ENCODE measurements around the gene MYO1D.

Gene MYO1D

DNA sequence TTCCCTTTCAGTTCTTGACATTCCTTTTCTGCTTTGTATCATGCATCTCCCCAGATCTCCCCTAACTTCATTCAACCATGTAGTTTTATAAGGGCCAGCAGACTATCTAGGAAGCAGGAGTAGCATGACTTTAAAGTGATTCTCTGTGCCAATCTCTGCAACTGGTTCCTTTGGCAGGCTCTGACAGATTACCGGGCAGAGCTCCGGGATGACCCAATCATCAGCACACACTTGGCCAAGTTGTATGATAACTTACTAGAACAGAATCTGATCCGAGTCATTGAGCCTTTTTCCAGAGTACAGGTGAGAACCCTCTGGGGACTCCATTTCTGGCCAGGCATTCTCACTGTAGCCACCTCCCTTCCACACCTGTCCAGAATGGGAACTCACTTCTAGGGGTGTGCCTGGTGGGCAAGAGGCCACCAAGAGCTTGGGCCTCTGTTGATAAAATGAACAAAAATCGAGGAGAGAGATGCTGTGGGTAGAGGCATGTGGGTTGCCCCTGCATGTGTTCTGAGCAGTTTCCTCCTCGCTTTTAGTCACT is 397.8 kb downstream of the MYO1D start:
- TF ChIP-seq CREB1 (IDR thresholded peaks at IDR 0.05; ENCODE audit: low read depth) (no peak), NFIC (IDR thresholded peaks at IDR 0.05) (no peak), EGR1 (IDR thresholded peaks at IDR 0.05) (no peak), CEBPB (IDR thresholded peaks at IDR 0.05) (no peak), ZBTB7A (IDR thresholded peaks at IDR 0.05; ENCODE audit: low read depth) (no peak), TEAD4 (IDR thresholded peaks at IDR 0.05) (no peak), RAD21 (IDR thresholded peaks at IDR 0.05; ENCODE audit: low read depth) (no peak), YY1 (IDR thresholded peaks at IDR 0.05; ENCODE audit: low read depth) (no peak), TAF1 (IDR thresholded peaks at IDR 0.05; ENCODE audit: low read depth) (no peak), EP300 (IDR thresholded peaks at IDR 0.05; ENCODE audit: borderline replicate concordance) (no peak), TCF12 (IDR thresholded peaks at IDR 0.05; ENCODE audit: low read depth) (no peak), FOXM1 (IDR thresholded peaks at IDR 0.05; ENCODE audit: borderline replicate concordance, low read depth) (no peak)
- TF ChIP-seq, protein P1, sequence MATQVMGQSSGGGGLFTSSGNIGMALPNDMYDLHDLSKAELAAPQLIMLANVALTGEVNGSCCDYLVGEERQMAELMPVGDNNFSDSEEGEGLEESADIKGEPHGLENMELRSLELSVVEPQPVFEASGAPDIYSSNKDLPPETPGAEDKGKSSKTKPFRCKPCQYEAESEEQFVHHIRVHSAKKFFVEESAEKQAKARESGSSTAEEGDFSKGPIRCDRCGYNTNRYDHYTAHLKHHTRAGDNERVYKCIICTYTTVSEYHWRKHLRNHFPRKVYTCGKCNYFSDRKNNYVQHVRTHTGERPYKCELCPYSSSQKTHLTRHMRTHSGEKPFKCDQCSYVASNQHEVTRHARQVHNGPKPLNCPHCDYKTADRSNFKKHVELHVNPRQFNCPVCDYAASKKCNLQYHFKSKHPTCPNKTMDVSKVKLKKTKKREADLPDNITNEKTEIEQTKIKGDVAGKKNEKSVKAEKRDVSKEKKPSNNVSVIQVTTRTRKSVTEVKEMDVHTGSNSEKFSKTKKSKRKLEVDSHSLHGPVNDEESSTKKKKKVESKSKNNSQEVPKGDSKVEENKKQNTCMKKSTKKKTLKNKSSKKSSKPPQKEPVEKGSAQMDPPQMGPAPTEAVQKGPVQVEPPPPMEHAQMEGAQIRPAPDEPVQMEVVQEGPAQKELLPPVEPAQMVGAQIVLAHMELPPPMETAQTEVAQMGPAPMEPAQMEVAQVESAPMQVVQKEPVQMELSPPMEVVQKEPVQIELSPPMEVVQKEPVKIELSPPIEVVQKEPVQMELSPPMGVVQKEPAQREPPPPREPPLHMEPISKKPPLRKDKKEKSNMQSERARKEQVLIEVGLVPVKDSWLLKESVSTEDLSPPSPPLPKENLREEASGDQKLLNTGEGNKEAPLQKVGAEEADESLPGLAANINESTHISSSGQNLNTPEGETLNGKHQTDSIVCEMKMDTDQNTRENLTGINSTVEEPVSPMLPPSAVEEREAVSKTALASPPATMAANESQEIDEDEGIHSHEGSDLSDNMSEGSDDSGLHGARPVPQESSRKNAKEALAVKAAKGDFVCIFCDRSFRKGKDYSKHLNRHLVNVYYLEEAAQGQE (IDR thresholded peaks at IDR 0.05; ENCODE audit: low read depth) = no peak
- TF ChIP-seq, protein P2, sequence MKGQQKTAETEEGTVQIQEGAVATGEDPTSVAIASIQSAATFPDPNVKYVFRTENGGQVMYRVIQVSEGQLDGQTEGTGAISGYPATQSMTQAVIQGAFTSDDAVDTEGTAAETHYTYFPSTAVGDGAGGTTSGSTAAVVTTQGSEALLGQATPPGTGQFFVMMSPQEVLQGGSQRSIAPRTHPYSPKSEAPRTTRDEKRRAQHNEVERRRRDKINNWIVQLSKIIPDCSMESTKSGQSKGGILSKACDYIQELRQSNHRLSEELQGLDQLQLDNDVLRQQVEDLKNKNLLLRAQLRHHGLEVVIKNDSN (IDR thresholded peaks at IDR 0.05) = no peak
- TF ChIP-seq, protein P3, sequence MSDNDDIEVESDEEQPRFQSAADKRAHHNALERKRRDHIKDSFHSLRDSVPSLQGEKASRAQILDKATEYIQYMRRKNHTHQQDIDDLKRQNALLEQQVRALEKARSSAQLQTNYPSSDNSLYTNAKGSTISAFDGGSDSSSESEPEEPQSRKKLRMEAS (IDR thresholded peaks at IDR 0.05) = no peak

DNA sequence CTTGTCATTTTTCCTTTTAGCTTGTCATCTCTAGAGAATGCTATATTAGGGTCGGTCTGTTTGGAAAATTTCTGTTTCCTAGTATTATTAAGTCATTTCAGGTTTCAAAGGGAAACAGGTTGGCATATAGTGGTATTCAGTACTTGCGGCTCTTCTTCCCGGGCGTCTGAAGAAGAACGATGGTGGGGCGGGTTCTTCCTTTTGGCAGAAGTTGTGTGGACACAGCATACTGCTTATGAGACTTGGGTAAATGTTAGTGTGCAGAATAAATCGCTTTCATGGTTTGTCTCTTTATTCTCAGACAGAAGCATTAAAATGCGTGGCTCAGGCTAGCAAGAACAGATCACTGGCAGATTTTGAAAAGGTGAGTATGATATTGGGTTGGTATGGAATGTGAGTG is 399.7 kb downstream of the MYO1D start:
- TF ChIP-seq CEBPB (IDR thresholded peaks at IDR 0.05) = no peak
- TF ChIP-seq, protein P2 (IDR thresholded peaks at IDR 0.05) = no peak
- TF ChIP-seq CREB1 (IDR thresholded peaks at IDR 0.05; ENCODE audit: low read depth) = no peak
- no peak for TF ChIP-seq TAF1 (IDR thresholded peaks at IDR 0.05; ENCODE audit: low read depth)
- TF ChIP-seq EGR1 (IDR thresholded peaks at IDR 0.05) = no peak
- TF ChIP-seq, protein P1 (IDR thresholded peaks at IDR 0.05; ENCODE audit: low read depth) = no peak
- no peak for TF ChIP-seq YY1 (IDR thresholded peaks at IDR 0.05; ENCODE audit: low read depth)

DNA sequence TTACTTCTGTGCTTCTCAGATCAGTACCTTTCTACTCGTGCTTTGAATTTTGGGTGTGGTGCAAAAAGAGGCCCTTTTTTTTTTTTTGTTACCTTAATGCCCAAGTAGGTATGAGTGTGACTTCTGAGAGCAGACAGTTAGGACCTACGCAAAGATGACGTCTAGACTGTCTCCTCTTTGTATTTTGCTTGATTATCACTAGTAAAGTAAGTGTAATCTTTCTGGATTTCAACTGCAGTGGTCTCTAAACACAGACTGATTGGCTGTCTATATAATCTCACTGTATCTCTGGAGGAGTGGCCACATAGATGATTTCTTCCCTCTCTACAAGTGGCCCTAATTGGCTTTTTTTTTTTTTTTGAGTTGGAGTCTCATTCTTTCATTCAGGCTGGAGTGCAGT is 401.7 kb downstream of the MYO1D start:
- TF ChIP-seq TEAD4 (IDR thresholded peaks at IDR 0.05) = no peak
- TF ChIP-seq ZBTB7A (IDR thresholded peaks at IDR 0.05; ENCODE audit: low read depth) = no peak
- no peak for TF ChIP-seq EGR1 (IDR thresholded peaks at IDR 0.05)
- TF ChIP-seq NFIC (IDR thresholded peaks at IDR 0.05) = no peak
- TF ChIP-seq, protein P3 (IDR thresholded peaks at IDR 0.05) = no peak
- no peak for TF ChIP-seq YY1 (IDR thresholded peaks at IDR 0.05; ENCODE audit: low read depth)
- no peak for TF ChIP-seq EP300 (IDR thresholded peaks at IDR 0.05; ENCODE audit: borderline replicate concordance)
- TF ChIP-seq, protein P1 (IDR thresholded peaks at IDR 0.05; ENCODE audit: low read depth) = no peak
- no peak for TF ChIP-seq RAD21 (IDR thresholded peaks at IDR 0.05; ENCODE audit: low read depth)
- no peak for TF ChIP-seq CEBPB (IDR thresholded peaks at IDR 0.05)
- TF ChIP-seq CREB1 (IDR thresholded peaks at IDR 0.05; ENCODE audit: low read depth) = no peak
- TF ChIP-seq TCF12 (IDR thresholded peaks at IDR 0.05; ENCODE audit: low read depth) = no peak
- TF ChIP-seq TAF1 (IDR thresholded peaks at IDR 0.05; ENCODE audit: low read depth) = no peak
- TF ChIP-seq FOXM1 (IDR thresholded peaks at IDR 0.05; ENCODE audit: borderline replicate concordance, low read depth) = no peak
- TF ChIP-seq, protein P2 (IDR thresholded peaks at IDR 0.05) = no peak

DNA sequence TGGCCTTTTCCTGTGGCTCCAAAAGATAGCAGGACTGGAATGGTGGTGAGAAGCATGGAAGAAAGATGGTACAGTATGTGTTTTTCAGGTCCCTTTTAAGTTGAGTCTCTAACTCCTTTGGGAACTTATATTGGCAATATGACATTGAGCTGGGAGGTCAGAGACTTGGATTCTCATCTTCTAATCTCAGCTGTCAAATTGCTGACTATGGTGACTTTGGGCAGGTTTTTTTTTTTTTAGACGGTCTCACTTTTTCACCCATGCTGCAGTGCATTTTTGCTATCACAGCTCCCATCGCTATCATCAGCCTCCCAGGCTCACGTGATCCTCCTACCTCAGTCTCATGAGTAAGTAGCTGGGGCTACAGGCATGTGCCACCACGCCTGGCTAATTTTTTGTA is 405.3 kb downstream of the MYO1D start:
- TF ChIP-seq EGR1 (IDR thresholded peaks at IDR 0.05) = no peak
- TF ChIP-seq FOXM1 (IDR thresholded peaks at IDR 0.05; ENCODE audit: borderline replicate concordance, low read depth) = no peak
- TF ChIP-seq, protein P2 (IDR thresholded peaks at IDR 0.05) = no peak
- no peak for TF ChIP-seq ZBTB7A (IDR thresholded peaks at IDR 0.05; ENCODE audit: low read depth)

Data from Ishikawa (cell line).